ENCODE results near the gene STAT5A. TPM values are rescaled to one million over a fixed set of nuclear protein-coding genes. Genes with fewer than 3 reads are reported as not detected.
A peak's percentile ranks its signal among the peaks of the same experiment; 100 is the strongest.
"Not testable (repeated sequence)": the region's sequence is repeated elsewhere in the genome, so short reads cannot be mapped to it uniquely, and the experiment has no call there.

The STAT5A gene
- total RNA-seq, 1 donor from 2014 or later, result 13.8 TPM

DNA sequence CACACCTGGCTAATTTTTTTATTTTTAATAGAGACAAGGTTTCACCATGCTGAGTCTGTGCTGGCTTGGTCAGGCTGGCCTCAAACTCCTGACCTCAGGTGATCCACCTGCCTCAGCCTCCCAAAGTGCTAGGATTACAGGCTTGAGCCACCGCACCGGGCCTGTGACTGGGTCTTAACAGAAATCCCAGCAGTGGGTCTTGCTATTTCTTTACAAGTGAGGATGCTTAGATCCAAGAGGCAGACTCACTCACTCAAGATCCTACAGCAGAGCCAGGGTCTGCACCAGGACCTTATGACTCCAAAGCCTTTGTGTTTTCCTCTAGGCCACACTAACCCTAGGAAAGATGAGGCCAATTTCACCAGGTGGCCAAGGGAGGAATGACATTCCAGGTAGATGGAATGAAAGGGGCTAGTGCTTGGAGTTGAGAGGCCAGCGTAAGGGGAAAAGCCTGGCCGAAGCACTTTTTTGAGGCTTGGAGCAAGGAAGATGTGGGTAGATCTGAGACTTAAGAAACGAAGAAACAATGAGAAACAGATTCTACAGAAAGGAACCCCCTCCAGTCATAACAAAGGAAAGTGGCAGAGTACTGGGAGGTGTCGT, 5.7 kb upstream of the STAT5A start:
- DNase-seq (no peak), ATAC-seq (no peak)
- intact Hi-C loops (cut with micrococcal nuclease), result no loop called here

GRCh38 chr17:42283241-42284023, 4.9 kb upstream of the STAT5A start:
- ATAC-seq, result no peak
- no peak for DNase-seq
- intact Hi-C loops (cut with micrococcal nuclease), result no loop called here

GRCh38 chr17:42284024-42284369, 4.3 kb upstream of the STAT5A start:
- no peak for DNase-seq
- no peak for ATAC-seq

GRCh38 chr17:42284566-42284965, 3.7 kb upstream of the STAT5A start:
- intact Hi-C loops (cut with micrococcal nuclease), result no loop called here
- no peak for ATAC-seq

More at GRCh38 chr17:42284024-42284369, 4.3 kb upstream of the STAT5A start:
- intact Hi-C loops (cut with micrococcal nuclease), result no loop called here

GRCh38 chr17:42285346-42286050, 2.8 kb upstream of the STAT5A start:
- intact Hi-C loops (cut with micrococcal nuclease), result no loop called here
- DNase-seq (no peak), ATAC-seq (no peak)

More at GRCh38 chr17:42284566-42284965, 3.7 kb upstream of the STAT5A start:
- no peak for DNase-seq

GRCh38 chr17:42286411-42287221, 1.7 kb upstream of the STAT5A start:
- peak; percentile 69 for DNase-seq
- intact Hi-C loops (cut with micrococcal nuclease), result no loop called here
- peak; percentile 40 for ATAC-seq

- intact Hi-C loops (cut with micrococcal nuclease), result no loop called here
- ATAC-seq, result peak; percentile 51
- peak; percentile 68 for DNase-seq
Measured at GRCh38 chr17:42287305-42287976, 857 bp upstream of the STAT5A start.

DNA sequence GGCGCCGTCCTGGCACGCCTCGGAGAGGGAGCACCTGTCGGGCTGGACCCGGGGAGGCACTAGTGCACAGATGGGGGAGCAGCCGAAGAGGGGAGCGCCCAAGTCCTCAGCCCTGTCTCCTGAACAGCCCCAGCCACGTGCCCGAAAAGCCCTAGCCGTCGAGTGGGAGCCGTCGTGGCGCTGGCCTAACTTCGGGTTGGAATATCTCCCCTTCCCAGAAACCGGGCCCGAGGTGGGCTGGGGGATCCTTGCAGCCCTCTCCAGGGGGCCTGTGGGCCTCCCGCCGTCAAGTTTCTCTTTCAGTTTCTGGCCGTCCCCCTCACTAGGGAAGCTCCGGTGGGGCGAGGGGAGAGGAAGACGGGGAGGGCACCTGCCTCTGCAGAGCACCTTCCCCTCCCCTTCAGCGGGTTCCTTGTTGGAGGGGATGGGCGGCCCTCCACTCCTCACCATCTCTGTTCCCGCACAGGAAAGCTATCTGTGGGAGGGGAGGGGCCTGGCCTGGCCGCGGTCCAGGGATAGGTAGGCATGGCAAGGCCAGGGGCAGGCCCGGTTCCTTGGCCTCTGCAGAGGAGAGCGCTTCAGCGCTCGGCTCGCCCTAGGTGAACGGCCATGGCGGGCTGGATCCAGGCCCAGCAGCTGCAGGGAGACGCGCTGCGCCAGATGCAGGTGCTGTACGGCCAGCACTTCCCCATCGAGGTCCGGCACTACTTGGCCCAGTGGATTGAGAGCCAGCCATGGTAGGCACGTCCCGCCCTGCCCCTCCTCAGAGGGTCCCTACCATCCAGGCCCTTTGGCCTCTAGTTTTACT, 709 bp downstream of the STAT5A start:
- DNase-seq (peak; percentile 56), ATAC-seq (peak; percentile 3)
- intact Hi-C loops (cut with micrococcal nuclease), result no loop called here

- DNase-seq, result no peak
- intact Hi-C loops (cut with micrococcal nuclease), result no loop called here
- peak; percentile 1 for ATAC-seq
Measured at GRCh38 chr17:42289611-42290181, 1.4 kb downstream of the STAT5A start.

- ATAC-seq, result no peak
- intact Hi-C loops (cut with micrococcal nuclease), result no loop called here
- no peak for DNase-seq
Measured at GRCh38 chr17:42290577-42290976, 2.3 kb downstream of the STAT5A start.

- ATAC-seq, result no peak
- intact Hi-C loops (cut with micrococcal nuclease), result no loop called here
- no peak for DNase-seq
Measured at GRCh38 chr17:42291129-42291528, 2.8 kb downstream of the STAT5A start.

- intact Hi-C loops (cut with micrococcal nuclease), result no loop called here
- DNase-seq (no peak), ATAC-seq (no peak)
Measured at GRCh38 chr17:42294469-42295398, 6.4 kb downstream of the STAT5A start.

- no peak for ATAC-seq
- DNase-seq, result no peak
- intact Hi-C loops (cut with micrococcal nuclease), result no loop called here
Measured at GRCh38 chr17:42296012-42296411, 7.7 kb downstream of the STAT5A start.

DNA sequence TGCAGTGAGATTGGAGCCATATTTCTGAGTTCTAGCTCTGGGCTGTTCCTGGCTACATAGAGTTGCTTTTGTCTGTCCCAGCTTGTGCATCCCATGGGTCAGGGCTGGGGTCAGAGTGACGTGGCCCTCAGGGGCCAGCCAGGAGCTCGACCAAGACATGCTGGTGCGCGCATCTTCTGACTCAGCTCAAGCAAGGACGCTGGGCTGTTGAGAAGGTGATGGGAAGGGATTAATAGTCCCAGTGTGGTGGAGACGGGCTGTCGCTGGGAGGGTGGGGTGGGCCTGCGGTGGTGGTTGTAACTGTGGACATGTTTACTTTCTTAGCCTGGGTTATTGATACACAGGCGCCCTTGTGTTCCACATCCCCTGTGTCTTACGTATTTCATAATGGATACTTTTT, 9.5 kb downstream of the STAT5A start:
- ATAC-seq; DNase-seq; intact Hi-C loops (cut with micrococcal nuclease): not testable (repeated sequence)

DNA sequence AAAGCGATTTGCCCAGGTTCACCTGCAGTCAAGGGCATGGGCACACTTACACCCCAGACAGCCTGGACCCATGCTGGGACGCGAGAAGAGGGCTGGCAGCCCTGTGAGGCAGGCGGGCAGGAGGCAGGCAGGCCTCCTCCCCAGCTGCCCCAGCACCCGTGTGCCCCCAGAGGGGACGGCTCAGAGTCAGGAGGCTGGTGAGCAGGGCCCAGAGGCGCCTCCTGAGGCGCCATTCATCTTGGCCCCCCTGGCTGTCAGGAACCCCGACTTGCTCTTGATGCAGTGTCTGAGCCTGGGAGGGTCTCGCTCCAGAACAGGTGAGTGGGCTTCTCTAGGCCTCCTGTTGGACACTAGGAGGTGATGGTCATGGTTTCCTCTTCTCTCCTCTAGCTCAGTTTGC, 11.1 kb downstream of the STAT5A start:
- DNase-seq; ATAC-seq; intact Hi-C loops (cut with micrococcal nuclease): not testable (repeated sequence)

DNA sequence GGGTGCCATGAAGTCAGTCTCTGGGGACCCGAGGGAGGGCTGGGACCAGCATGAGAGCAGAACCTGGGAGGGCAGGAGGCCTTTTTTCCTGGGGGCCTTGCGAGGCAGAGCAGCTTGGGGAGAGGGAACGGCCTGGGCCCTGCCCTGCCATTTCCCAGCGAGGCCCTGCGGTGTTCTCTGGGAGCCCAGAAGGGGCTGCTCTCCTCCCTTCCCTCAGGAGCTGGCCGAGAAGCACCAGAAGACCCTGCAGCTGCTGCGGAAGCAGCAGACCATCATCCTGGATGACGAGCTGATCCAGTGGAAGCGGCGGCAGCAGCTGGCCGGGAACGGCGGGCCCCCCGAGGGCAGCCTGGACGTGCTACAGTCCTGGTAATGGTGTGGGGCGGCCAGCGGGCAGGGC, 11.6 kb downstream of the STAT5A start:
- intact Hi-C loops (cut with micrococcal nuclease); ATAC-seq: not testable (repeated sequence)

GRCh38 chr17:42301022-42301421, 12.7 kb downstream of the STAT5A start:
- intact Hi-C loops (cut with micrococcal nuclease), result no loop called here
- no peak for ATAC-seq

More for the DNA sequence above, 11.6 kb downstream of the STAT5A start:
- DNase-seq, result not testable (repeated sequence)

More at GRCh38 chr17:42301022-42301421, 12.7 kb downstream of the STAT5A start:
- DNase-seq, result no peak
